ENCODE measurements around the gene ARMC2. TPM values are rescaled to one million over a fixed set of nuclear protein-coding genes. Genes with fewer than 3 reads are reported as not detected.

The ARMC2 gene
- total and polyA plus RNA-seq, 2 donors (not counting 1 experiment from before 2014, with no cell fraction given): 4.8 to 9.9 TPM

GRCh38 chr6:108801366-108801765 is 46.9 kb upstream of the ARMC2 start:
- H2AFZ ChIP-seq (ENCODE audit: insufficient read depth, low read depth, low read length, poor library complexity, severe bottlenecking): no peak overlapping the region
- intact Hi-C loops (cut with micrococcal nuclease): no loop called here
- no peak overlapping the region for H3K27ac ChIP-seq (ENCODE audit: low read length in 2 of 2)
- DNase-seq (no peak), ATAC-seq (ENCODE audit: low read depth) (no peak)
- WGBS (ENCODE audit: insufficient coverage): no CpG with 5 or more reads among the region's 2 CpGs
- no peak for TF ChIP-seq EZH2 (IDR thresholded peaks at IDR 0.05; ENCODE audit: borderline replicate concordance, insufficient read depth, low read depth, low read length, poor library complexity, severe bottlenecking)
- TF ChIP-seq, protein P1, sequence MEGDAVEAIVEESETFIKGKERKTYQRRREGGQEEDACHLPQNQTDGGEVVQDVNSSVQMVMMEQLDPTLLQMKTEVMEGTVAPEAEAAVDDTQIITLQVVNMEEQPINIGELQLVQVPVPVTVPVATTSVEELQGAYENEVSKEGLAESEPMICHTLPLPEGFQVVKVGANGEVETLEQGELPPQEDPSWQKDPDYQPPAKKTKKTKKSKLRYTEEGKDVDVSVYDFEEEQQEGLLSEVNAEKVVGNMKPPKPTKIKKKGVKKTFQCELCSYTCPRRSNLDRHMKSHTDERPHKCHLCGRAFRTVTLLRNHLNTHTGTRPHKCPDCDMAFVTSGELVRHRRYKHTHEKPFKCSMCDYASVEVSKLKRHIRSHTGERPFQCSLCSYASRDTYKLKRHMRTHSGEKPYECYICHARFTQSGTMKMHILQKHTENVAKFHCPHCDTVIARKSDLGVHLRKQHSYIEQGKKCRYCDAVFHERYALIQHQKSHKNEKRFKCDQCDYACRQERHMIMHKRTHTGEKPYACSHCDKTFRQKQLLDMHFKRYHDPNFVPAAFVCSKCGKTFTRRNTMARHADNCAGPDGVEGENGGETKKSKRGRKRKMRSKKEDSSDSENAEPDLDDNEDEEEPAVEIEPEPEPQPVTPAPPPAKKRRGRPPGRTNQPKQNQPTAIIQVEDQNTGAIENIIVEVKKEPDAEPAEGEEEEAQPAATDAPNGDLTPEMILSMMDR (IDR thresholded peaks at IDR 0.05): no peak
- H3K27me3 Mint-ChIP-seq: peaks cover 15% of the 10 kb centered on the region
- H3K4me1 ChIP-seq (ENCODE audit: control insufficient read depth in 2 of 2, insufficient read depth in 2 of 2, low read length in 2 of 2): peaks cover 15 to 21% of the 10 kb centered on the region in 2 donors
- H3K79me2 ChIP-seq (ENCODE audit: control insufficient read depth, insufficient read depth, low read length): no peaks in the 10 kb centered on the region
- no peak overlapping the region for H3K4me2 ChIP-seq (replicated peaks; ENCODE audit: low read depth, low read length, poor library complexity, severe bottlenecking)
- H4K20me1 ChIP-seq (ENCODE audit: control insufficient read depth, insufficient read depth, low read length, poor library complexity, severe bottlenecking): no peaks in the 10 kb centered on the region
- ChIA-PET POLR2A (no interaction called here), CTCF (no interaction called here)
- peaks cover 0 to 18% (median 3%) of the 10 kb centered on the region in 4 experiments for H3K27me3 ChIP-seq (replicated peaks in 1 of 4; ENCODE audit: control extremely low read depth in 1 of 4, control insufficient read depth in 3 of 4, insufficient read depth in 4 of 4, low read length in 3 of 4)
- H3K4me1 Mint-ChIP-seq: peaks cover 20% of the 10 kb centered on the region
- H3K27ac Mint-ChIP-seq: no peak overlapping the region
- H3K9ac ChIP-seq (ENCODE audit: low read length): no peak overlapping the region
- H3K9me3 ChIP-seq (ENCODE audit: control extremely low read depth in 1 of 3, control insufficient read depth in 2 of 3, insufficient read depth in 1 of 3, low read length in 2 of 3): no peaks in the 10 kb centered on the region
- no peak overlapping the region for H3K4me3 Mint-ChIP-seq
- no peaks in the 10 kb centered on the region for H3K36me3 ChIP-seq (replicated peaks in 1 of 2; ENCODE audit: control extremely low read depth in 1 of 2, control insufficient read depth in 1 of 2, extremely low read depth in 1 of 2, insufficient read depth in 2 of 2, low read length in 1 of 2)
- no peak overlapping the region for H3K4me3 ChIP-seq (ENCODE audit: control extremely low read depth in 1 of 5, extremely low read depth in 1 of 5, insufficient read depth in 1 of 5, low read depth in 2 of 5, low read length in 4 of 5)
- no peaks in the 10 kb centered on the region for H3K9me3 Mint-ChIP-seq (ENCODE audit: insufficient read depth)

DNA sequence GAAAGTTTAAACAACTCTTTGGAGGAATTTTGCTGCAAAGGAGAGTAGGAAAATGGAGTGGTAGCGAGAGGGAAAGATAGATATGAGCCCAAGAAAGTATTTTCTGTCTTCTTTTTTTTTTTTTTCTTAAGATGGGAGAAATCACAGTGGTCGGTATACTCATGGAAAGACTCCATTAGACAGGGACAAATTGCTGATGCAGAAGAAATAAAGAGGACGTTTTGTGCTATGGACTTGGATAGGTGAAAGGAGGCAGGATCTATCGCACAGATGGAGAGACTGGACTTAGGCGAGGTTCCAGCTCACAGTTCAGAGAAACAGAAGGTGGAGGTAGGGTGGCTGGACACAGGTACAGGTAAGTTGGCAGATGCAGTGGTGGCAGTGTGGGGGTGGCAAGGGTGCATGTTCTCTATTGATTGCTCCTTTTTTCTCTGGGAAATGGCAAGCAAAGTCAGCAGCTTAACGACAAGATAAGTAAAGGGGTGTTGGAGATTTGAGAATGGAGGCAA is 44.2 kb upstream of the ARMC2 start:
- Histone ChIP-seq H3K27me3 (replicated peaks in 1 of 4; ENCODE audit: control extremely low read depth in 1 of 4, control insufficient read depth in 3 of 4, insufficient read depth in 4 of 4, low read length in 3 of 4) (peaks cover 0 to 7% (median 0%) of the 10 kb centered on the region in 4 experiments), H3K4me3 (ENCODE audit: control extremely low read depth in 1 of 5, extremely low read depth in 1 of 5, insufficient read depth in 1 of 5, low read depth in 2 of 5, low read length in 4 of 5) (no peak overlapping the region), H3K9me3 (ENCODE audit: control extremely low read depth in 1 of 3, control insufficient read depth in 2 of 3, insufficient read depth in 1 of 3, low read length in 2 of 3) (no peaks in the 10 kb centered on the region), H3K4me2 (replicated peaks; ENCODE audit: low read depth, low read length, poor library complexity, severe bottlenecking) (no peak overlapping the region), H3K9ac (ENCODE audit: low read length) (no peak overlapping the region), H3K27ac (ENCODE audit: low read length in 2 of 2) (no peak overlapping the region), H2AFZ (ENCODE audit: insufficient read depth, low read depth, low read length, poor library complexity, severe bottlenecking) (no peak overlapping the region), H3K4me1 (ENCODE audit: control insufficient read depth in 2 of 2, insufficient read depth in 2 of 2, low read length in 2 of 2) (peaks cover 5 to 9% of the 10 kb centered on the region in 2 donors), H3K36me3 (replicated peaks in 1 of 2; ENCODE audit: control extremely low read depth in 1 of 2, control insufficient read depth in 1 of 2, extremely low read depth in 1 of 2, insufficient read depth in 2 of 2, low read length in 1 of 2) (no peaks in the 10 kb centered on the region), H4K20me1 (ENCODE audit: control insufficient read depth, insufficient read depth, low read length, poor library complexity, severe bottlenecking) (no peaks in the 10 kb centered on the region), H3K79me2 (ENCODE audit: control insufficient read depth, insufficient read depth, low read length) (no peaks in the 10 kb centered on the region)
- POLR2A ChIA-PET: no interaction called here
- Mint-ChIP-seq H3K27ac (no peak overlapping the region), H3K4me3 (no peak overlapping the region), H3K4me1 (peaks cover 11% of the 10 kb centered on the region), H3K9me3 (ENCODE audit: insufficient read depth) (no peaks in the 10 kb centered on the region), H3K27me3 (peaks cover 4% of the 10 kb centered on the region)
- CTCF ChIA-PET: no interaction called here
- 97% methylated on average over 5 of the region's 6 CpGs for WGBS (ENCODE audit: insufficient coverage)
- intact Hi-C loops (cut with micrococcal nuclease): no loop called here
- DNase-seq (no peak), ATAC-seq (ENCODE audit: low read depth) (no peak)
- TF ChIP-seq, protein P1 (IDR thresholded peaks at IDR 0.05): no peak
- no peak for TF ChIP-seq EZH2 (IDR thresholded peaks at IDR 0.05; ENCODE audit: borderline replicate concordance, insufficient read depth, low read depth, low read length, poor library complexity, severe bottlenecking)

Measured in B cell (primary cell).